Measurements from ENCODE around the gene TTC39A. TPM values are rescaled to one million over a fixed set of nuclear protein-coding genes. Genes with fewer than 3 reads are reported as not detected.
A peak's percentile ranks its signal among the peaks of the same experiment; 100 is the strongest.

The TTC39A gene
- total RNA-seq, 2 donors from 2014 or later, result 12.8 to 20.7 TPM

- Histone ChIP-seq H3K27me3 (ENCODE audit: control insufficient read depth, insufficient read depth, low read length, poor library complexity, severe bottlenecking) (peaks cover 28% of the 10 kb centered on the region), H3K27ac (ENCODE audit: low read depth, low read length) (no peak overlapping the region), H3K4me1 (ENCODE audit: control insufficient read depth, insufficient read depth, low read length) (no peaks in the 10 kb centered on the region), H3K4me3 (ENCODE audit: low read length) (no peak overlapping the region), H3K9ac (ENCODE audit: extremely low read depth, low read length, poor library complexity, severe bottlenecking) (no peak overlapping the region), H3K9me3 (ENCODE audit: control insufficient read depth, low read length) (no peaks in the 10 kb centered on the region), H3K36me3 (ENCODE audit: control insufficient read depth, insufficient read depth, low read length) (no peaks in the 10 kb centered on the region)
- WGBS, 2 experiments (ENCODE audit: insufficient coverage in 1 of 2, insufficient read length in 1 of 2), result 90 to 91% methylated on average over 4 to 6 of the region's 6 CpGs
- no peaks in the 10 kb centered on the region for H3K36me3 Mint-ChIP-seq (ENCODE audit: low read depth)
- no peaks in the 10 kb centered on the region for H3K9me3 Mint-ChIP-seq
- peaks cover 22% of the 10 kb centered on the region for H3K27me3 Mint-ChIP-seq (ENCODE audit: insufficient read depth)
- H3K4me1 Mint-ChIP-seq, result peaks cover 13% of the 10 kb centered on the region
- no peak overlapping the region for H3K27ac Mint-ChIP-seq
- no peak overlapping the region for H3K4me3 Mint-ChIP-seq
- no peak for TF ChIP-seq CTCF (conservative IDR thresholded peaks at IDR 0.05)
- DNase-seq, result no peak
Measured at GRCh38 chr1:51347398-51348146, 17.2 kb upstream of the TTC39A start.

GRCh38 chr1:51346086-51346942, 16.0 kb upstream of the TTC39A start:
- H3K4me3 Mint-ChIP-seq, result no peak overlapping the region
- 89 to 91% methylated on average over 5 to 7 of the region's 7 CpGs for WGBS, 2 experiments (ENCODE audit: insufficient coverage in 1 of 2, insufficient read length in 1 of 2)

GRCh38 chr1:51345300-51345687, 14.9 kb upstream of the TTC39A start:
- Histone ChIP-seq H3K27ac (ENCODE audit: low read depth, low read length) (no peak overlapping the region), H3K4me3 (ENCODE audit: low read length) (no peak overlapping the region), H3K9ac (ENCODE audit: extremely low read depth, low read length, poor library complexity, severe bottlenecking) (no peak overlapping the region), H3K9me3 (ENCODE audit: control insufficient read depth, low read length) (no peaks in the 10 kb centered on the region), H3K36me3 (ENCODE audit: control insufficient read depth, insufficient read depth, low read length) (no peaks in the 10 kb centered on the region), H3K4me1 (ENCODE audit: control insufficient read depth, insufficient read depth, low read length) (peaks cover 4% of the 10 kb centered on the region), H3K27me3 (ENCODE audit: control insufficient read depth, insufficient read depth, low read length, poor library complexity, severe bottlenecking) (peaks cover 29% of the 10 kb centered on the region)
- H3K4me1 Mint-ChIP-seq, result peaks cover 26% of the 10 kb centered on the region
- no peak for TF ChIP-seq CTCF (conservative IDR thresholded peaks at IDR 0.05)
- H3K4me3 Mint-ChIP-seq, result peak overlapping the region; percentile 50
- no peak for DNase-seq
- peaks cover 22% of the 10 kb centered on the region for H3K27me3 Mint-ChIP-seq (ENCODE audit: insufficient read depth)
- H3K9me3 Mint-ChIP-seq, result no peaks in the 10 kb centered on the region
- WGBS, 2 experiments (ENCODE audit: insufficient coverage in 1 of 2, insufficient read length in 1 of 2), result 83 to 87% methylated on average over 12 to 15 of the region's 15 CpGs
- no peak overlapping the region for H3K27ac Mint-ChIP-seq
- H3K36me3 Mint-ChIP-seq (ENCODE audit: low read depth), result no peaks in the 10 kb centered on the region

More at GRCh38 chr1:51346086-51346942, 16.0 kb upstream of the TTC39A start:
- Histone ChIP-seq H3K4me1 (ENCODE audit: control insufficient read depth, insufficient read depth, low read length) (peaks cover under 1% of the 10 kb centered on the region), H3K27me3 (ENCODE audit: control insufficient read depth, insufficient read depth, low read length, poor library complexity, severe bottlenecking) (peaks cover 29% of the 10 kb centered on the region), H3K9ac (ENCODE audit: extremely low read depth, low read length, poor library complexity, severe bottlenecking) (no peak overlapping the region), H3K27ac (ENCODE audit: low read depth, low read length) (no peak overlapping the region), H3K4me3 (ENCODE audit: low read length) (no peak overlapping the region), H3K9me3 (ENCODE audit: control insufficient read depth, low read length) (no peaks in the 10 kb centered on the region), H3K36me3 (ENCODE audit: control insufficient read depth, insufficient read depth, low read length) (no peaks in the 10 kb centered on the region)
- Mint-ChIP-seq H3K4me1 (peaks cover 23% of the 10 kb centered on the region), H3K27ac (no peak overlapping the region), H3K36me3 (ENCODE audit: low read depth) (no peaks in the 10 kb centered on the region), H3K27me3 (ENCODE audit: insufficient read depth) (peaks cover 22% of the 10 kb centered on the region), H3K9me3 (no peaks in the 10 kb centered on the region)
- DNase-seq, result no peak
- no peak for TF ChIP-seq CTCF (conservative IDR thresholded peaks at IDR 0.05)
